Posterior cingulate gyrus (tissue), 11 donors: ENCODE measurements around the gene FGF14.

ENCODE experiments used
- DNase-seq, 10 donors: peaks; one replicate each; pipeline versions ENCODE4 v3.0.0 to v3.0.0-alpha.2; 2020 to 2021; ENCODE audit warnings: mixed read lengths in 3 of 10
- intact Hi-C: fragments of 100-400 bp; cut with DNase I; formaldehyde crosslinking; loops from one replicate; pipeline ENCODE4 v1.15.1; 2023

Gene FGF14

DNA sequence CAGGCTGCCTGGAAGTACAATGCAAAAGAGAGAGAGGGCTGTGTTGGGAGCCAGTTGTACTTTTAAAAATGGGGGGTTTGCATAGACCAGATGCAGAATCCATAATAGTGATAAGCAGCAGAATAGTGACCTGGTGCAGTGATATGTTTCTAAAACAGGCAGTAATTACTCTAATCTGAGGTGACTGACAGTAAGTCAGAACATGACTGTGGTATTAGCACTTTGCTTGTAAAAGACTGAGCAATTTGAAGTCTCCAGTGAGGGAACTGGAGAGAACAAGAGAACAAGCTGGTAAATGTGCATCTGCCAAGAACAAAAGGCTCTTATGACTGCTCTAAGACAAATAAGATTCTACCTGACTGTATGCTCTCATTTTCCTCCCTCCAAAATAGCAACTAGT is 565.9 kb downstream of the FGF14 start:
- no peak for DNase-seq
- intact Hi-C loops = no loop called here

DNA sequence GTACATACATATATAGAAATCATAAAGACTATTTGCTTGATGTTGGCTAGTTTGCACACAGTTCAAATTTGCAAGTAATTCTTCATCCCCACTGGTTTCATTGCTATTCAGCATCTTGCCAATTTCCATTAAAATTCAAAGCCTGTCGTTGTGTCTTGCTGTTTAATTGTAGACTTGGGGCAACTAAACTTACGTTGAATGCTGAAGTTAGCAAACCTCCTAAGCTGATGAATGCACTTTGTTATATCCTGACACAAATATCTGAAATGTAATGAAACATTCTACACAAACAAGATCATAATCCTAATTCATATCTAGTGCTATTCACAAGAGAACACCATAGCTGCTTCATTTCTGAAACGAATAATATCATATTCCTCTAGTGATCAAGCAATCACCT is 568.2 kb downstream of the FGF14 start:
- intact Hi-C loops = no loop called here
- no peak for DNase-seq

DNA sequence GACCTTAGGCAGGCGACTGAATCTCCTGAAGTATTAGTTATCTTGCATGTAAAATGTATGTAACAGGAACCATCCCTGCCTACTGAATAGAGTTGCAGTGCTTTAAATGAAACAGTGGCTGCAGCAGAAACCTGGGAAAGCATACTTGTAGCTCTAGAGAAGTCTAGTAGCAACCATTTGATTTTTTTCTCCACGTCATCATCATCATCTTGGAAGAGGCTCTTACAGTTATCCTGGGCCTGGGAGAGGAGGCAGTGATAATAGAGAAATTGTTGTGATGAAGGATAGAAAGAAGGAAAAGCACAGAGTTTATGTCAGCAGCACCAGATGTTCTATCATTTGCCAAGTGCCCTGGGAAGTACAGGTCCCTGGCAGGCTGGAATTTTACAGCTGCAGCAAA is 571.8 kb downstream of the FGF14 start:
- DNase-seq = no peak
- intact Hi-C loops = no loop called here

DNA sequence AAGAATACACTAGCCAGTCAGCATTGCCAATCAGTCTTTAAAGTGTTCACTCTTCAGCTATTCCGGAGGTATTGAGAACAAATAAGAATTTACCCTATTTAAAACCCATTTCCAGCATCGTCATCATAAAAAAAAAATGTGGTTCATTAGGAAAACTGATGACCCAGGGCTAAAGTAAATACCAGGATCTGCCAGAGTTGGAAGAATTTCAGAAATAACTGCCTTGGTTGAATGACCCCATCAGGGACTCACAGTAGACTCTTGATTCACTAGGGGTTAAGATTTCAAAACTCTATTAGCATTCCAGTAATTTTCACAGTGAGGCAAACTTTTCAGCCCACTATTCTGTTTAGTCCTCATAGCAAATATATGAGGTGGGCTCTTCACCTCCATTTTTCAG is 572.4 kb downstream of the FGF14 start:
- intact Hi-C loops = no loop called here
- DNase-seq = no peak

DNA sequence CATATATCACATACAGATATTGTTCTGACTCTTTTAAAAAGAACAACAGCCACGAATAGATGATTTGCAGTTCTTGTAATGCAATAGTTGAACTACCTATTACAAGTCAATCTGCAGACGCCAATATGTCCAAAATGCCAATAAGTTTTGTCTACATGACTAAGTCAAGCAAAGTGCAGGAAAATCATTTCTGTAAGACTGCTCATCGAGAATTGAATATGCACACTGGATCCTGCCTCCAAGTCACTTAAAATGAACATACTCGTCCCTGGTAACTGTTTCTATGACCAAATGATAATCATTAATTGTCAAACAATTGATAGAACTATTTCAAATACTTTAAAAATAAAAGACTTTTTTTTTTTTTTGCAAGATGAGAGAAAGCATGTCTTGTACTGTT is 573.7 kb downstream of the FGF14 start:
- no peak for DNase-seq
- intact Hi-C loops = no loop called here

DNA sequence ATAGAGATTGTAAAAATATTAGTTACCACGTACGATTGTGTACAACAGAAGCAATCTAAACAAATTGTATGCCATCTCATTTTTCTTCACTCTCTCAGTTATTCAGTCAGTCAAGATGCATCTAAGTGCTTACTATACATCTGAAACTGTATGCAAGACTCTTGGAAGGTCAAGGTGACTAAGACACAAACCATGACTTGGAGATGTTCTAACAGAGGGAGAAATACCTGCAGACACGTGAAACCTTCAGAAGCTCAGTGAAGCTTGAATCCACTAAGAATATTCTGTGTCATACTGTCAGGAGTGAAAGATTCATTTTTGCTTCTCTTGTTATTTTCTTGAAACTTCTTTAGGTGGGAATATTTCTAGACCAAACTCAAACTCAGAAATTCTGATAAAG is 584.0 kb downstream of the FGF14 start:
- intact Hi-C loops = no loop called here
- no peak for DNase-seq

DNA sequence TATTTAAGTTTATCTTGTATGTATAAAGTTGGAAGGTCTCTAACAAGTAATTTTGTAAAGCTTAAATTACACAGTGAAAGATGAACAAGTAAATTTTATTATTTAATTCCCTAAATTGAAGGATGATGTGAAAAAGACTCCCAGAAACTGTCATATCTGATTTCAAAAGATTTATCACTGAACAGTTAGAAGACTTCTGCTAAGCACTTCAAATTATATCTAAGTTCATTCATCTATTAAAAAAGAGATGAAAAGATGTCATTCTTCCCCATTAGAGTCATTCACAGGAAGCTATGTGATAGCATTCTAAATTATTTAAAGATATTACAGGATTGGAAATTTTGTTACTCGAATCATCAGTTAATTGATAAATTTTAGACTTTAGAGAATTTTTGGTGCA is 590.0 kb downstream of the FGF14 start:
- intact Hi-C loops = no loop called here
- DNase-seq = no peak

DNA sequence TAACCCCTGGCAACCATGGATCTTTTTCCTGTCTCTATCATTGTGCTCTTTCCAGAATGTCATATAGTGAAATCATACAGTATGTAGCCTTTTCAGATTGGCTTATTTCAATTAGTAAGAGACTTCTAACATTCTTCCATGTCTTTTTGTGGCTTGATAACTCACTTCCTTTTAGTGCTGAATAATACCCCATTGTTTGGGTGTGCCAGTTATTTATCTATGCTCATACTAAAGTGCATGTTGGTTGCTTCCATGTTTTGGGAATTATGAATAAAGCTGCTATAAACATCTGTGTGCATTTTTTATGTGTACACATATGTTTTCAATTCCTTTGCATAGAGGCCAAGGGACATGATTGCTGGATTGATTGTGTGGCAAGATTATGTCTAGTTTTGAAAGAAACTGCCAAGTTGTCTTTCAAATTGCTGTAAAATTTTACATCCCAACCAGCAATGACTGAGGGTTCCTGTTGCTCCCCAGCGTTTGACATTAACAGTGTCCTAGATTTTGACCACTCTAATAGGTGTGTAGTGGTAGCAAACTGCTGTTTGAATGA is 590.5 kb downstream of the FGF14 start:
- DNase-seq = no peak
- intact Hi-C loops = no loop called here

DNA sequence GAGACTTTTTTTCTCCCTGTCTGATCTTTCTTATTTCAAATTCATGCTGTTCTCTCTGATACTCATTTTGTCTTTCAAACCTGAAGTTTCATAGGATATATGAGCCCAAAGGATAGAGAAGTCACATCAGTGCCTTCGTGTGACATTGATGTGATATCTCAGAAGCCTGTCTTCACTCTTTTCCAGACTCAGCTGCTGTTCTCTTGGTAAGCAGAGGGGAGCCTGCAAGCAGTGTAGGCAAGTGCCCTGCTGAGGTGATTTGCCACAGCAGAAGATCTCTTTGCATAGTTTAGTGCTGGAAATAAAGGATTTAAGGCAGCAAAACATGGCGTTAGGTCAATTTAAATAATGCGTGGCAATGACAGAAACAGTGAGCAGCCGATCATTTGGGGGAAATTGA is 602.7 kb downstream of the FGF14 start:
- intact Hi-C loops = no loop called here
- DNase-seq = no peak

DNA sequence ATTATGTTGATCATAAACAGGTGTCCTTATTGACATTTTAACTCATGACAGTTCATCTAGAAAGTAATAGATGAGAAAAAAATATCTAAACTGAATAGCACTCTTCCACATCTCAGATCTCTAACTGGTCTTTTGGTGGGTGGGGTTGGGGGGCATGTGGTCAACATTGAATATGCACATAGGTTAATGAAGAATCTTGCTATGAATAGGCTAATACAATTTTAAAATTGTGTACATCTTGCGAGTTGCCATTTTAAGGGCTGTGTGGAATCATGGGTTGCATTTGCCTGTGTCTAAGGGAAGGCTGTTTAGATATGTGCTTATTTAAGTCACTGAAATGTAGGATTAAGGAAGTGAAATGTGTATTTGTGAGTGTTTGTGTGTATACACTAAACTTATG is 603.4 kb downstream of the FGF14 start:
- intact Hi-C loops = no loop called here
- no peak for DNase-seq

DNA sequence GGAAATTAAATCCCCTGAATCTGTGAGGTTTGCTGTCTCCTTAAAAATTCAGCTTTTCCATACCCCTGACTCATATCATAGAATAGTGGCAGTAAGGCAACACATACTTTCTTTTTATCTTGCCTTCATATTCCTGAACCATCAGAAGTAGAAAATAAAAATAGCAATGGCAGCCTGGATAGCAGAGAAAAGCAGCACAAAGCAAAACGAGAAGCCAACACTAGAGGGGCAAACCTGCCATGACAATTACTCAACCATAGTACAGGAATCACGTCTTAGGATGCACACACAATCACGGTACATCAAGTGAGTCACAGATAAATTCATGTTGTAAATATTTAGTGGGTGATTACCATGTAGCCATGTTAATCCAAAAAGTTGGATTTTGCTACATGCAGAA is 606.4 kb downstream of the FGF14 start:
- intact Hi-C loops = no loop called here
- DNase-seq = no peak

DNA sequence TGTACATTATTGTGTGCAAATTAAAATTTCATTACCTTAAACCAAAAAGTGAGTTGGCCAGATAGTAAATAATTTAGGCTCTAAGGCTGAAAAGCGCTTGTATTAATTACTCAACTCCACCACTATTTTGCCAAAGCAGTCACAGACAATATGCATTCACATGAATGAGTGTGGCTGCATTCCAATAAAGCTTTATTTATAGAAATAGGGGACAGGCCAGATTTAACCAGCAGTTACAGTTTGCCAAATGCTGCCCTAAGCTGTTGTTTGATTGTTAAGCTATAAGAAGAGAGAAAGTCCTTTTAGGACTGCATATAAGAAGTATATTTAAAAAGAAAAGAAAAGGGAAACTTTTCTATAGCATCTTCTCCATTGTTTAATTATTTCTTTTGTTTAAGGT is 606.8 kb downstream of the FGF14 start:
- no peak for DNase-seq
- intact Hi-C loops = no loop called here

DNA sequence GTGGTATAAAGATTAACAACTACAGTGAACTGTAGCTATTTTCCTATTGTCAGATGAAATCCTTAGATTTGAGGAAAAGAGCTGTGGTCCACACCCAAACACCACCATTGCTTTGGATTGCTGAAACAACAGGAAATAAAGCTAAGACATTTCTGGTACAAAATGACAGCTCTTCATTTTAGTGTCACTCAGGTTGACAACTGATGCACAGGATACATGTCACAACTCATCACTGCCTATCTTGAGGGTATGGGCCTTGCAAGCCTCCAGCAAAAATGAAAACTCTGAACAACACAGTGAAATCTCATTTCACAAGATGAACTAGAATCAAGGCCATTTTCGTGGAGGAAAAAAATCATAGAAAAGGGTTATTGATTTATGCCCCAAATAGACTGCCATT is 609.7 kb downstream of the FGF14 start:
- DNase-seq = no peak
- intact Hi-C loops = no loop called here

DNA sequence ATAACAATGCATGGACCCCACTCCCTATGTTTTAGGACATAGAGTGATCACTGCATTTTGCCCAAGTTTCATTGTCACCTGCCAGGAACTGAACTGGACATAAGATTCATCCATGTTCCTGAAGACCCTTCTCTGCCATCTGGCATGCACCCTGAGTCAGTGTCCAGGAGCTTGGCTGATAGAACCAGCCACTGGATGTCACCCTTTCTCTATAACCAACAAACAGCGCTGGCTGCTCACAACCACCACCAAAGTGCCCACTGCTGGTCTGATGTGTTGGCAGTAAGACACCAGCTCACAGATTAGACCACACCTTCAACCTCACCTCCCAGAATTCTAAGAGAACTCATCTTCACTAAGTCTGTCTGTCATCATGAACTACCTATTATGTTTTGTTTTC is 616.0 kb downstream of the FGF14 start:
- intact Hi-C loops = no loop called here
- peak in 4 of 10 donors; percentile 5 to 71 (median 24) for DNase-seq

DNA sequence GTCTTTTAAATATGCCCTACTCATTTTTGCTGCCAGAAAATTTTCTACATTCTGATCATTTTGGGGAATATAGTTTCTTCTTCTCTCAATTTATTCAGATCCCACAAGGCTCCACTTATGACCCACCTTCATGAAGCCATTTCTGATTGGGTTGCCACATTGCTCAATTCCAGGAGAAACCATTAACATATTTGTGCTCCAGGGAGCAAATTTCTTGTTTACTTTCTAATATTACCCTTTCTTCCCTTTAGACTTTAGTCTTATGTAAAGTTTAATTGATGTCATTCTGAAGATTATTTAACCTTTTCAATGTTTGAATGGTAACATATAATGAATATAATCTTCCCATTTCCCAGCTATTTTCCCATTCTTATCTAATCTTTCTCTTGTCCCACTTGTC is 617.5 kb downstream of the FGF14 start:
- intact Hi-C loops = no loop called here
- no peak for DNase-seq

DNA sequence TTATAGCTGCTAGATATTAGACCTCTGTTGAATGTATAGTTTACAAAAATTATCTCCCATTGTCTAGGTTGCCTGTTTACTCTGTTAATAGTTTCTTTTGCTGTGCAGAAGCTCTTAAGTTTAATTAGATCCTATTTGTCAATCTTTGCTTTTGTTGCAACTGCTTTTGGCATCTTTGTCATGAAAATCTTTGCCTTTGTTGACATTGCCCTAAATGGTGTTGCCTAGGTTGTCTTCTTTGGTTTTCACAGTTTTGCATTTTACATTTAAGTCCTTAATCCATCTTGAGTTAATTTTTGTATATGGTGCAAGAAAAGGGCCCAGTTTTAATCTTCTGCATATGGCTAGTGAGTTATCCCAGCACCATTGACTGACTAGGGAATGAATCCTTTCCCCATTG is 618.3 kb downstream of the FGF14 start:
- DNase-seq = no peak
- intact Hi-C loops = no loop called here

DNA sequence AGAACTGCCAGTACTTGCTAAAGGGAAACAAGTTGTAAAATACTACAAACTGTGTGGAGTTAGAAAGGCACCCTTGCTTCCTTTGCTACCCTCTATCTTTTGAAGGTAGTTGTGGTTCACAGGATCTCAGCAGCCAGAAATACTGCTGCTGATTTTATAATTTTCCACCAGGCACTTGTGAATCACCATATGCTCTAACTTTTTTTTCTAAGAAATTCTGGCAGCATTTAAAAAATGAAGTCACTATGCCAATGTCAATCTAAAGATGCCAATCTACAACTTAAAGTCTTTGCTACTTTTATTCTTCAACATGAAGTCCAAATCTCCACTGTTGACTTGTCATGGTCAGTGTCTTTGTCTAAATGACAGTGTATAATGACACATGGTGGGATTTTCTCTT is 621.6 kb downstream of the FGF14 start:
- intact Hi-C loops = no loop called here
- DNase-seq = no peak

DNA sequence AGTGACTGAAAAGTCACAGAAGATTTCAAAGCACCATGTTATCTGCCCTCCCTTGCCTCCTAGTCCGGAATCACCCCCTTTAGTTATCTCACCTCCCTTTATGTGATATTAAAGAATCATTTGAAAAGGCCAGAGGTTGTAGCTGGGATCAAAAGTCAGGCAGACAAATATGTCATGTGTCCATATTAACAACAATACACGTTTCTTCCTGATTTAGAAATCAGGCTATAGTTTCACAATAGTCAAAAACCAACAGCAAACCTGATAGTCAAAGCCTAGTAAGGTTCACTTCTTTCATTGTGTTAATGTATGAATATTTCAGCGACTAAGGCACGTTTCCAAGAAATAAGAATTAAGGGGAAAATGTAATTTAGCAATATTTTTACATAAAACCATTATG is 622.7 kb downstream of the FGF14 start:
- intact Hi-C loops = no loop called here
- DNase-seq = no peak

DNA sequence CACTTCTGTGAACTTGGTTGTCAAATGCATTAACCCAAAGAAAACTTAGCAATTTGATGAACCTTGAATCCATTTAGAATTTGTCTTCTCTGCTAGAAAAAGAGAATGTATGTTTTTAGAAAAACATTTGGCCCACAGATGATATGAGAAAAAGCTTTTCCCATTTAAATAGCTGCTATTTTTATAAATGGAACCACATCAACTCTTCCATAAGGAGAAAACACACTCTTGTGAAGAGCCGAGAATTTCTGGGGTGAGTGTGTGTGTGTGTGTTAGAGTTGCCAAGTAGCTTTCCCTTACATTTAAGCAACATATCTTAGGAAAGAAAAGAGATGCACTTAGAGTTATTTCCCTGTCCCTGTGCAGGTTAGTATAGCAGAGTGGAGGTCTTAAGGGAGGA is 626.6 kb downstream of the FGF14 start:
- intact Hi-C loops = no loop called here
- DNase-seq = no peak

DNA sequence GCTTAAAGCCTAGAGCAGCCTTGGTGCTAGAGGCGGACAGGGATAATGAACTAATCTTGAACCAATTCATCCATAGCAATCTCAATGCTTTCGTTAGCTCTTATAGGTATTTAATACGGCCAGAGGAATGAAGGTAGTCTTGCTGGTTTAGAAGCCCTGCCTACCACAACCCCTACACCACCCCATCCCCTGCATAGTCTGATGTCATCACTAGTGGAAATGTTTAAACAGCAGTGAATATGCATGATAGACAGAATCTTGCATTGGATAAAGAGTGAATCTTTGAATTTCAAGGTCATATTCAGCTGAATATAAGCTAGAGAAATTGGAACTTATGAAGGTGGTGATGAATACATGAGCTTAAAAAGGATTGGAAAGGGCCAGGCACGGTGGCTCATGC is 627.5 kb downstream of the FGF14 start:
- DNase-seq = no peak
- intact Hi-C loops = no loop called here

DNA sequence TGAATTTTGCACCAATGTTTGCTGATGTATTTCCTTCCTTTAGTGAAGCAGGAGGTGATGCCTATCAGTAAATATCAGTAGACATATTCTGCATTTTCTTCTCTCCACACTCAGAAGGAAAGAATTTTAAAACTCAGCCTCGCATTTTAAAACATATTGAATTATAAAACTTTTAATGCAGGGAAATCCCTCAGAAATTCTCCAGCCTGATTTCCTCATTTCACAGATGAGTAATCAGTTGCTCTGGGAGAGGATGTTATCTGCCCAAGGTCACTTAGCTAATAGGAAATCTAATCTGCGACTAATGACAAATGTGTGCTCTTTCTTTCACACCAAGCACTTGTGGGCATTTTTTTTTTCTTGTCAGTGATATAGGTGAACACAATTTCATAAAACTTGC is 628.8 kb downstream of the FGF14 start:
- DNase-seq = no peak
- intact Hi-C loops = no loop called here

DNA sequence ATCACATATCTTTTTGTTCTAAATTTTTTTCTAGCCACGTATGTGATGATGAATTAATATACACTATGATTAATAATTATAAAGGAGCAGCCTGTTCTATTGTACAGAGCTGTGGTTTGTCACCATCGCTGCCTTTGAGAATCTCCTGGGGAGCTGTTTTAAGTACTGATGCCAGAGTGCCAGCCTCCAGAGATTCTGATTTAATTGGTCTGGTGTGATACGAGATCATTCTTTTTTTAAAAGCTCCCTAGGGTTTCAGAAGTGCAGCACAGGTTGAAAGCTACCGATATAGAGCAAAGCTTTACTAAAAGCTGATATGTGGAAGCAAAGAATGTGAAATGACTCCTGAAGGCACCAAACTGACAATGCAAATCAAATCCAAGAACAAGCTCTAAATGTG is 634.7 kb downstream of the FGF14 start:
- no peak for DNase-seq
- intact Hi-C loops = no loop called here

DNA sequence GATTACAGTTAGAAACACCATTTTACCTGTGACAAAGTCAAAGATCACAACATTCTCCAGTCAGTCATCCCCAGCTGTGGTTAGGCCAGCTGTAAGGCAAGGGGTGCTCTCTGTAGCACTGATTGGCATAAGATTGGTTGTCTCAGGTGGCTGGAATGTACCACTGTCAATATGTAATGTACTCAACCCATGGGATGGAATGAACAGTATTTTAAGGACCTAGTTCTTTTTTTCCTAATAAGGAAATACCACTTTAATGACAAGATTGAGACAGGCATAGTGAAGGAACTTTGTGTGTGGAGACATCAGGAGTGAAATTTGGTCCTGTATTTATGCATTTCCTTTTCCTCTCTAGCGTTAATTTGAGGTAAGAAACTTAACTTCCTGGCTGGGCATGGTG is 638.7 kb downstream of the FGF14 start:
- DNase-seq = no peak
- intact Hi-C loops = no loop called here
